ENCODE data around the gene KCNH3.

The KCNH3 gene

DNA sequence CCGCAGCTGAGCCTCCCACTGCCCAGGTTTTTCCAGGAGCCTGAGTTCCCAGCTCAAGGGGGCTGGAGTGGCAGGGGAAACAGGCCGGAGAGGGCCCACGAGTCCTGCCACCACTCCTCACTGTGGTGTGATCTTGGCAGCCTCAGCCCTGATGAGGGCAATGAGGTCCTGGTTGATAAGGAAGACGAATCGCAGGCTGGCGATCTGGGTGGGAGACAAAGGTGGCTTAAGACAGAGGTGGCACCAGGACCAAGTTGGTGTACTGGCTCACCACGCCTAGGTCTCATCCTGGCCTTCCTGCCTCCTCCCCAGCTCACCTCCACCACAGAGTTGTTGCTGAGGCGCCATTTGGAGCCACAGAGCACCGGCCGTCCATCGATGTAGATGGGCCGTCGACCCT, 19.7 kb downstream of the KCNH3 start:
- peaks cover 49% of the 10 kb centered on the region for H3K36me3 ChIP-seq (ENCODE audit: low read depth)
- no peak for TF ChIP-seq CTCF (IDR thresholded peaks at IDR 0.05; ENCODE audit: poor library complexity, severe bottlenecking)
- H3K9me3 ChIP-seq (ENCODE audit: severe bottlenecking), result no peaks in the 10 kb centered on the region
- H3K4me1 ChIP-seq (ENCODE audit: insufficient read depth, poor library complexity, severe bottlenecking), result no peaks in the 10 kb centered on the region
- no peak overlapping the region for H3K4me3 ChIP-seq (ENCODE audit: severe bottlenecking)
- no peak overlapping the region for H3K27ac ChIP-seq (ENCODE audit: poor library complexity, severe bottlenecking)
- DNase-seq (ENCODE audit: low spot score), result no peak
- ATAC-seq (ENCODE audit: low read depth), result no peak
- no peaks in the 10 kb centered on the region for H3K27me3 ChIP-seq (ENCODE audit: insufficient read depth, poor library complexity, severe bottlenecking)

GRCh38 chr12:49559011-49559675, 20.3 kb downstream of the KCNH3 start:
- peaks cover 55% of the 10 kb centered on the region for H3K36me3 ChIP-seq (ENCODE audit: low read depth)
- DNase-seq (ENCODE audit: low spot score), result no peak
- no peak for ATAC-seq (ENCODE audit: low read depth)
- no peak overlapping the region for H3K4me3 ChIP-seq (ENCODE audit: severe bottlenecking)
- H3K27me3 ChIP-seq (ENCODE audit: insufficient read depth, poor library complexity, severe bottlenecking), result no peaks in the 10 kb centered on the region
- no peaks in the 10 kb centered on the region for H3K4me1 ChIP-seq (ENCODE audit: insufficient read depth, poor library complexity, severe bottlenecking)
- H3K9me3 ChIP-seq (ENCODE audit: severe bottlenecking), result no peaks in the 10 kb centered on the region
- TF ChIP-seq CTCF (IDR thresholded peaks at IDR 0.05; ENCODE audit: poor library complexity, severe bottlenecking), result no peak
- H3K27ac ChIP-seq (ENCODE audit: poor library complexity, severe bottlenecking), result no peak overlapping the region

DNA sequence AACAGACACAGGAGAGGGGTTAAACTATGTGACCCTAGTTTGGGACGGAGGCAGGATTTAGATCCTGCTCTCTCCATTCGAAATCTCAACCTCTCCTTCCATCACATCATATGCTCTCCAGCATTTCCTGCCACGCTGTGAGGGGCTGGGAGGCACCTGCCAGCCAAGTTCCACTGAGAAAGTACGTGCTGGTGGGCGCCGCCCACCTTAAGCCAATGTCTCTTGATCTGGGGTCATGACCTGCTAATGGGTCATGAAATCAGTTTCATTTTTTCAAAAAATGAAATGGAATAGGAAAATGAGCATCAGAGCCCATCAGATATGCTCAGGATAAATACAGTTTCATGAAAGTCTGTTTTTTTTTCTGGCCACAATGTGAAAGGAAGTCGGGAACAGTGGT, 21.9 kb downstream of the KCNH3 start:
- H3K4me1 ChIP-seq (ENCODE audit: insufficient read depth, poor library complexity, severe bottlenecking), result no peaks in the 10 kb centered on the region
- no peaks in the 10 kb centered on the region for H3K9me3 ChIP-seq (ENCODE audit: severe bottlenecking)
- no peak for TF ChIP-seq CTCF (IDR thresholded peaks at IDR 0.05; ENCODE audit: poor library complexity, severe bottlenecking)
- peaks cover 70% of the 10 kb centered on the region for H3K36me3 ChIP-seq (ENCODE audit: low read depth)
- no peak overlapping the region for H3K4me3 ChIP-seq (ENCODE audit: severe bottlenecking)
- ATAC-seq (ENCODE audit: low read depth) (no peak), DNase-seq (ENCODE audit: low spot score) (no peak)
- no peaks in the 10 kb centered on the region for H3K27me3 ChIP-seq (ENCODE audit: insufficient read depth, poor library complexity, severe bottlenecking)
- no peak overlapping the region for H3K27ac ChIP-seq (ENCODE audit: poor library complexity, severe bottlenecking)

DNA sequence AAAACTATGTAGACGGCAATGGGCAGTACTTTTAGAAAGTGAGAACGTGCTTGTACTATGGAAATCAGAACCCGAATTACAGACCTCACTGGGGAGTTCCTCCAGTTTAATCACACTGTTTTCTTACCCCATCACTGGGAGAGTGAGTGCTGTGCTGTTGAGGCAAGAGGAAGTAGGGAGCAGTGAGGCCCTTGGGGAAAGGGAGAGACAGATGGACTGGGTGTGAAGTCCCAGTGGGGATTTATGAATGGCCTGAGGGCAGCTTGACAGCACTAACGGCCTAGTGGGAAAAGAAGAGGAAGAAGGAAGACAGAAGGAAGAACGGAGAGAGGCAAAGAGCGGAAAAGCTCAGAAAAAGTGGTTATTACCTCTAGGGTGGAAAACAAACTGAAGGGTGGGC, 23.4 kb downstream of the KCNH3 start:
- no peaks in the 10 kb centered on the region for H3K27me3 ChIP-seq (ENCODE audit: insufficient read depth, poor library complexity, severe bottlenecking)
- peaks cover 73% of the 10 kb centered on the region for H3K36me3 ChIP-seq (ENCODE audit: low read depth)
- DNase-seq (ENCODE audit: low spot score) (no peak), ATAC-seq (ENCODE audit: low read depth) (no peak)
- TF ChIP-seq CTCF (IDR thresholded peaks at IDR 0.05; ENCODE audit: poor library complexity, severe bottlenecking), result no peak
- H3K4me1 ChIP-seq (ENCODE audit: insufficient read depth, poor library complexity, severe bottlenecking), result no peaks in the 10 kb centered on the region
- no peak overlapping the region for H3K27ac ChIP-seq (ENCODE audit: poor library complexity, severe bottlenecking)
- H3K4me3 ChIP-seq (ENCODE audit: severe bottlenecking), result no peak overlapping the region
- no peaks in the 10 kb centered on the region for H3K9me3 ChIP-seq (ENCODE audit: severe bottlenecking)

DNA sequence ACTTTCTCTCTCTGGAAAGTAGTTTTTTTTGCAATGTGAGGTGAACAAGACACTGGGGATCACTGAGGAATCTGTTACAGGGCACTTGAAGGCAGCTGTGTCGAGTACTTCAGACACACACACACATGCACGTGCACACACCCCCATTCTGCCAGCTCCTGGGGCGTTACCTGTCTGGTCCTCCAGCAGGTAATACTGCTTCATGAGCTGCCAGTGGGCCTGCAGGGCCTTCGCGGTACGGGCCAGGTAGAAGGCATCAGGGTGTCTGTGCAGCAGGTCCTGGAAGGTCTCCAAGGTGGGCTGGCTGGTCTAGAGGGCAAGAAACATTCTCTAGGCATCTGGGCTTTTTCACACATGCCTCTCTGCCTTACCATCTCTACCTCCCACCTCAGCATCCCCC, 24.0 kb downstream of the KCNH3 start:
- Histone ChIP-seq H3K27me3 (ENCODE audit: insufficient read depth, poor library complexity, severe bottlenecking) (no peaks in the 10 kb centered on the region), H3K9me3 (ENCODE audit: severe bottlenecking) (no peaks in the 10 kb centered on the region), H3K36me3 (ENCODE audit: low read depth) (peaks cover 70% of the 10 kb centered on the region), H3K4me3 (ENCODE audit: severe bottlenecking) (no peak overlapping the region), H3K27ac (ENCODE audit: poor library complexity, severe bottlenecking) (no peak overlapping the region), H3K4me1 (ENCODE audit: insufficient read depth, poor library complexity, severe bottlenecking) (no peaks in the 10 kb centered on the region)
- no peak for TF ChIP-seq CTCF (IDR thresholded peaks at IDR 0.05; ENCODE audit: poor library complexity, severe bottlenecking)
- ATAC-seq (ENCODE audit: low read depth) (no peak), DNase-seq (ENCODE audit: low spot score) (no peak)

Data from RWPE2 (cell line).